Naive thymus-derived CD4-positive, alpha-beta T cell (primary cell): ENCODE results near the gene DNAJC16. TPM values are rescaled to one million over a fixed set of nuclear protein-coding genes. Genes with fewer than 3 reads are reported as not detected.

Experiments used
- ATAC-seq: fragments of 150-1000 bp; cut with Tn5 transposase; 2 replicates; pipeline ENCODE4 v1.10.0; 2021; ENCODE audit warnings: mild to moderate bottlenecking, moderate library complexity
- CTCF ChIA-PET: fragments of 350-600 bp; sonication (Branson Sonifier 250); formaldehyde crosslinking; loops from one replicate; lab custom pipeline; 2021; ENCODE audit warnings: antibody characterized with exemption; lab: Charles Lee
- POLR2A ChIA-PET: fragments of 350-600 bp; sonication (Branson Sonifier 250); formaldehyde crosslinking; loops from one replicate; lab custom pipeline; 2021; ENCODE audit warnings: antibody characterized with exemption, inconsistent platforms; lab: Charles Lee
- DNase-seq, 9 donors: peaks; one replicate each; pipeline versions ENCODE4 v3.0.0 to v3.0.0-alpha.2; 2020 to 2022; ENCODE audit warnings: mixed read lengths in 1 of 9
- H3K27ac ChIP-seq: one replicate; pipeline ENCODE4 v1.7.0; 2013; ENCODE audit warnings: mild to moderate bottlenecking, low read depth, low read length, moderate library complexity
- H3K27me3 ChIP-seq, 2 donors: one replicate each; pipeline ENCODE4 v1.7.0; 2013; ENCODE audit warnings: low read length in 2 of 2, mild to moderate bottlenecking in 2 of 2, moderate library complexity in 2 of 2; ENCODE audit not compliant: control insufficient read depth in 2 of 2, insufficient read depth in 2 of 2
- H3K36me3 ChIP-seq, 3 experiments: 1 replicate in 2 of 3; 2 replicates in 1 of 3; pipeline ENCODE4 v1.7.0; 2013; ENCODE audit warnings: low read length in 3 of 3, mild to moderate bottlenecking in 3 of 3, moderate library complexity in 1 of 3; ENCODE audit not compliant: insufficient read depth in 3 of 3, control insufficient read depth in 2 of 3
- H3K4me1 ChIP-seq, 2 donors: one replicate each; pipeline ENCODE4 v1.7.0; 2013; ENCODE audit warnings: low read length in 2 of 2, mild to moderate bottlenecking in 2 of 2, moderate library complexity in 1 of 2; ENCODE audit not compliant: control insufficient read depth in 2 of 2, insufficient read depth in 2 of 2
- H3K4me3 ChIP-seq: 2 replicates; pipeline ENCODE4 v1.7.0; 2013; ENCODE audit warnings: mild to moderate bottlenecking, low read length
- H3K9me3 ChIP-seq, 3 experiments: 1 replicate in 2 of 3; 2 replicates in 1 of 3; pipeline ENCODE4 v1.7.0; 2013; ENCODE audit warnings: low read length in 3 of 3; ENCODE audit not compliant: control insufficient read depth in 2 of 3
- H3K27ac Mint-ChIP-seq, 9 donors: one replicate each; pipeline ENCODE4 v1.8.0; 2020 to 2022; ENCODE audit warnings: mixed read lengths in 9 of 9, mild to moderate bottlenecking in 8 of 9, moderate library complexity in 5 of 9, inconsistent platforms in 2 of 9
- H3K27me3 Mint-ChIP-seq, 5 donors: one replicate each; pipeline ENCODE4 v1.8.0; 2021 to 2022; ENCODE audit warnings: mixed read lengths in 5 of 5, mild to moderate bottlenecking in 1 of 5
- H3K36me3 Mint-ChIP-seq, 5 donors: one replicate each; pipeline ENCODE4 v1.8.0; 2020 to 2022; ENCODE audit warnings: mixed read lengths in 5 of 5, mild to moderate bottlenecking in 3 of 5, inconsistent platforms in 1 of 5
- H3K4me1 Mint-ChIP-seq, 7 donors: one replicate each; pipeline ENCODE4 v1.8.0; 2020 to 2022; ENCODE audit warnings: mixed read lengths in 7 of 7, mild to moderate bottlenecking in 3 of 7, inconsistent platforms in 1 of 7
- H3K4me3 Mint-ChIP-seq, 10 donors: one replicate each; pipeline ENCODE4 v1.8.0; 2020 to 2022; ENCODE audit warnings: mild to moderate bottlenecking in 10 of 10, mixed read lengths in 10 of 10, moderate library complexity in 6 of 10, inconsistent platforms in 2 of 10
- H3K9me3 Mint-ChIP-seq, 11 donors: one replicate each; pipeline ENCODE4 v1.8.0; 2020 to 2022; ENCODE audit warnings: mixed read lengths in 11 of 11, mild to moderate bottlenecking in 4 of 11, inconsistent platforms in 1 of 11, moderate library complexity in 1 of 11
- intact Hi-C, 2 donors: fragments of 100-400 bp; cut with micrococcal nuclease; formaldehyde crosslinking; loops; one replicate each; pipeline ENCODE4 v1.15.1; 2023
- polyA plus RNA-seq, 2 donors: library from polyadenylated mRNA; unstranded; fragments of 300-500 nt; fragmentation: Illumina TruSeq; gene quantifications; one replicate each; pipeline ENCODE4 v1.2.3, GENCODE V29; 2021
- total RNA-seq, 6 experiments: library from RNA in 5 of 6; stranded (reverse) in 5 of 6; gene quantifications; 1 replicate in 5 of 6; 2 replicates in 1 of 6; pipeline ENCODE4 v1.2.3 and lab custom pipeline; 2021 to 2026

DNAJC16 gene
- total and polyA plus RNA-seq, 7 experiments from 2014 or later = 9.6 to 29.4 (median 20.4) TPM

DNA sequence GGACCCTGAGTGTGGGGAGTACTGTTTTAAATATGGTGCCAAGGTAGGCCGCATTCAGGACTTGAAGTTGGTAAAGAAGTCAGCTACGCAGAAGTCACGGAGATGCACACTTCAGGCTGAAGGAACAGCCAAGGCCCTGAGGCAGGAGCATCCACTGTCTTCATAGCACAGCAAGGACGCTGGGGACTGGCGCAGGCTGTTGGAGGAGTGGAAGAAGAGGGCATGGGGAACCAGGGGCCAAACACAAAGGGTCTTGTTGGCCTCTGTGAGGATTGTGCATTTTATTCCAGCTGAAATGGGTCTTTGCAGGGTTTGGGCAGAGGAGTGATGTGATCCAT is 16.6 kb downstream of the DNAJC16 start:
- H3K4me1 Mint-ChIP-seq = peaks cover 0 to 11% (median 4%) of the 10 kb centered on the region in 7 donors
- CTCF ChIA-PET = no interaction called here

DNA sequence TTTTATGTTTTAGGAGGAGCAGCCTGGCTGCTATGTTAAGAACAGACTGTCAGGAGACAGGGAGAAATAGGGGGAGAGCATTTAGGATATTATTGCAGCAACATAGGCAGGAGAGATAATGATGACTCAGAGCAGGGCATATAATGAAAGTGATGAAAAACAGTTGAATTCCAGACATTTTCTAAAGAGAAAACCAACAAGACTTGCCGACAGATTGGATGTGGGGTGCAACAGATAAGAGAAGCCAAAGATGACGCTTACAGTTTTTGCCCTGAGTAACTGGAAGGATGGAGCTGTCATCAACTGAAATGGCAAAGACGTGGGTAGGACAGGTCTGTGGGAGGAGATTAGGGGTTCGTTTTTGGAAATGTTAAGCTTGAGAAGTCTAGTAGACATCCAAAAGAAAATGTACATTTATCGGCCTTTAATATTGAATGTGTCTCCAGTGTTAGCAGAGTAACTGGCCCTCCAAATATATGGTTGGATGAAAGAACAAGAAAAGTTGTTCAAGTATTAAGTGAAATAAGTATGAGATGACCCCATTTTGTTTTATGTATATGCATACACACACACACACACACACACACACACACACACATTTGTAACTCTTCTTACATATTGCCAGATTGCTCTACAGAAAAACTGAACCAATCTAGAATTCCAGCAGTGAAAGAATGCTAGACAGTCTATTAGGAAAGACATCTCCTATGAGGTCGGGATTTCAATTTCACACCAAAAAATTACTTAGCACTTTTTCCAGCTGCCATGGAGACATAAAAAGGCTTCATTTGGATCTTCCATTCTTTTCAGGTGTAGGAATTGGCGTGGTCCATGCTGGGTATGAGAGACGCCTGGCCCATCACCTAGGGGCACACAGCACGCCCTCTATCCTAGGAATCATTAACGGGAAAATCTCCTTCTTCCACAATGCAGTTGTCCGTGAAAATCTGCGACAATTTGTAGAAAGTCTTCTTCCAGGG is 17.2 kb downstream of the DNAJC16 start:
- Mint-ChIP-seq H3K4me1 (peaks cover 0 to 11% (median under 1%) of the 10 kb centered on the region in 7 donors), H3K27ac (peak overlapping the region in 3 of 9 donors; percentile 3 to 42 (median 18)), H3K4me3 (no peak overlapping the region), H3K36me3 (peaks cover 8 to 41% (median 33%) of the 10 kb centered on the region in 5 donors), H3K27me3 (no peaks in the 10 kb centered on the region), H3K9me3 (no peaks in the 10 kb centered on the region)
- ATAC-seq (no peak), DNase-seq (no peak)
- no peaks in the 10 kb centered on the region for H3K9me3 ChIP-seq
- ChIA-PET CTCF (no interaction called here), POLR2A (no interaction called here)
- H3K27ac ChIP-seq = no peak overlapping the region
- intact Hi-C loops = no loop called here
- no peak overlapping the region for H3K4me3 ChIP-seq
- no peaks in the 10 kb centered on the region for H3K27me3 ChIP-seq
- H3K36me3 ChIP-seq = peaks cover 7 to 85% (median 8%) of the 10 kb centered on the region in 3 experiments
- no peaks in the 10 kb centered on the region for H3K4me1 ChIP-seq

More for the DNA sequence above, 16.6 kb downstream of the DNAJC16 start:
- Histone ChIP-seq H3K36me3 (peaks cover 7 to 83% (median 7%) of the 10 kb centered on the region in 3 experiments), H3K27me3 (no peaks in the 10 kb centered on the region), H3K4me1 (no peaks in the 10 kb centered on the region), H3K4me3 (no peak overlapping the region), H3K27ac (no peak overlapping the region), H3K9me3 (no peaks in the 10 kb centered on the region)
- H3K9me3 Mint-ChIP-seq = no peaks in the 10 kb centered on the region
- POLR2A ChIA-PET = interaction anchor here (0.5 kb wide), 1 partner anchor 112 kb away, joined by 3 read pairs; no protein-coding TSS in a partner anchor
- peaks cover 11 to 42% (median 34%) of the 10 kb centered on the region in 5 donors for H3K36me3 Mint-ChIP-seq
- no peak for ATAC-seq
- intact Hi-C loops = no loop called here
- no peaks in the 10 kb centered on the region for H3K27me3 Mint-ChIP-seq
- no peak overlapping the region for H3K4me3 Mint-ChIP-seq
- H3K27ac Mint-ChIP-seq = peak overlapping the region in 3 of 9 donors; percentile 18 to 83 (median 42)
- no peak for DNase-seq

DNA sequence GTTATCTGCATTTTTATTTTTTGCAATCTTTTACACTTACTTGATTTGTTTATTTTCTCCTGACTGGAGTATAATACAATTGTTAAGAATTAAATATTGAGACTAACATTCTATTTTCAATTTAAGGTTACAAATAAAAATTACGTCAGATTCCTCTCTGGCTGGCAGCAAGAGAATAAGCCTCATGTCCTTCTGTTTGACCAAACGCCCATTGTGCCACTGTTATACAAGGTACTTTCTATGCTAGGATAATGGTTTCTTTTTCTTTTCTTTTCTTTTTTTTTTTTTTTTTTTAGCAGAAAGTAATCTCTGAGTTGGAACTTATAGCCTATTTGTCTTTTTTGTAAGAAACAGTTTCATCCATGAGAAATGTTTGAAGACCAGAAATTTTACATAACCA is 20.0 kb downstream of the DNAJC16 start:
- no peaks in the 10 kb centered on the region for H3K9me3 ChIP-seq
- Mint-ChIP-seq H3K4me1 (peaks cover 0 to 11% (median 0%) of the 10 kb centered on the region in 7 donors), H3K9me3 (no peaks in the 10 kb centered on the region), H3K27me3 (no peaks in the 10 kb centered on the region), H3K36me3 (peaks cover 3 to 41% (median 34%) of the 10 kb centered on the region in 5 donors), H3K4me3 (no peak overlapping the region), H3K27ac (no peak overlapping the region)
- no peak overlapping the region for H3K27ac ChIP-seq
- H3K4me1 ChIP-seq = no peaks in the 10 kb centered on the region
- no peak overlapping the region for H3K4me3 ChIP-seq
- POLR2A ChIA-PET = no interaction called here
- peaks cover 8 to 78% (median 14%) of the 10 kb centered on the region in 3 experiments for H3K36me3 ChIP-seq
- H3K27me3 ChIP-seq = no peaks in the 10 kb centered on the region
- ATAC-seq (no peak), DNase-seq (no peak)
- intact Hi-C loops = no loop called here
- CTCF ChIA-PET = no interaction called here

DNA sequence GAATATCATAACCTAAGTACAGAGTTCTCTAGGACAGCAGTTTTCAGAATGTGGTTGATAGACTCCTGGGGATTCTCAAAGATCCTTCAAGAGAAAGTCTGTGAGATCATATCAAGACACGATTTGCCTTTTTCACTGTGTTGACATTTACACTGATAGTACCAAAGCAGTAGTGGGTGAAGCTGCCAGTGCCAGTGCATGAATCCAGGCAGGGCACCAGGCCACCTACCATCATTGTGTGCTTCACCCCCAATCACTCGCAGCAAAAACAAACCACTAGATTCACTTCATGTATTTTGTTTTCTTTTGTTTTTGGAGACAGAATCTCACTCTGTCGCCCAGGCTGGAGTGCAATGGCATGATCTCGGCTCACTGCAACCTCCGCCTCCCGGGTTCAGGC is 23.9 kb downstream of the DNAJC16 start:
- H3K4me3 ChIP-seq = no peak overlapping the region
- Mint-ChIP-seq H3K4me1 (peaks cover 0 to 4% (median 0%) of the 10 kb centered on the region in 7 donors), H3K27me3 (no peaks in the 10 kb centered on the region), H3K36me3 (peaks cover 3 to 27% (median 18%) of the 10 kb centered on the region in 5 donors), H3K9me3 (no peaks in the 10 kb centered on the region), H3K27ac (peak overlapping the region in 5 of 9 donors; percentile 4 to 68 (median 7)), H3K4me3 (no peak overlapping the region)
- no peak overlapping the region for H3K27ac ChIP-seq
- intact Hi-C loops = no loop called here
- no peaks in the 10 kb centered on the region for H3K27me3 ChIP-seq
- POLR2A ChIA-PET = no interaction called here
- no peaks in the 10 kb centered on the region for H3K9me3 ChIP-seq
- H3K36me3 ChIP-seq = peaks cover 8 to 39% (median 14%) of the 10 kb centered on the region in 3 experiments
- CTCF ChIA-PET = no interaction called here
- DNase-seq (no peak), ATAC-seq (no peak)
- no peaks in the 10 kb centered on the region for H3K4me1 ChIP-seq

DNA sequence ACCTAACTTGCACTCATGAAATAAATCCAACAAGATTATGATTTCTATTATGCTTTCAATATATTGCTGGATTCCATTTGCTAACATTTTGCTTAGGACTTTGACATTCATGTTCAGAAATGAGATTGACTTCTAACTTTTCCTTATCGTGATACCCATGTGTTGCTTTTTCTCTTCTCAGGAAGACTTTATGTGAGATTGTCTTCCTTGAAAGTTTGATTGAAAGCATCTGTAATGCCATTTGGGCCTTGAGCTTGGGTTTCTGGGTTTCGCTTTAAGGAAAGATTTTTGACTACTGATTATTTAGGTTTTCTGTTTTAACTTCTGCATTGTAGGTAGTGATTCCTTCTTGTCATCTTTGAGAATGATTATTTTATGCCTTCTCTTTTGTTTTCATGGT is 30.4 kb downstream of the DNAJC16 start:
- Histone ChIP-seq H3K27me3 (no peaks in the 10 kb centered on the region), H3K4me3 (no peak overlapping the region), H3K4me1 (no peaks in the 10 kb centered on the region), H3K36me3 (peaks cover 0 to 21% (median 8%) of the 10 kb centered on the region in 3 experiments), H3K9me3 (no peaks in the 10 kb centered on the region), H3K27ac (no peak overlapping the region)
- H3K4me1 Mint-ChIP-seq = peaks cover 0 to 5% (median 0%) of the 10 kb centered on the region in 7 donors
- H3K9me3 Mint-ChIP-seq = peaks cover 0 to 1% (median 0%) of the 10 kb centered on the region in 11 donors
- ChIA-PET CTCF (no interaction called here), POLR2A (interaction anchor here (0.8 kb wide), 1 partner anchor 31 kb away, joined by 3 read pairs; no protein-coding TSS in a partner anchor)
- peaks cover 4 to 9% (median 7%) of the 10 kb centered on the region in 5 donors for H3K36me3 Mint-ChIP-seq
- DNase-seq = no peak
- no peaks in the 10 kb centered on the region for H3K27me3 Mint-ChIP-seq
- peak overlapping the region in 3 of 9 donors; percentile 14 to 47 (median 22) for H3K27ac Mint-ChIP-seq
- intact Hi-C loops = no loop called here
- ATAC-seq = no peak
- no peak overlapping the region for H3K4me3 Mint-ChIP-seq

DNA sequence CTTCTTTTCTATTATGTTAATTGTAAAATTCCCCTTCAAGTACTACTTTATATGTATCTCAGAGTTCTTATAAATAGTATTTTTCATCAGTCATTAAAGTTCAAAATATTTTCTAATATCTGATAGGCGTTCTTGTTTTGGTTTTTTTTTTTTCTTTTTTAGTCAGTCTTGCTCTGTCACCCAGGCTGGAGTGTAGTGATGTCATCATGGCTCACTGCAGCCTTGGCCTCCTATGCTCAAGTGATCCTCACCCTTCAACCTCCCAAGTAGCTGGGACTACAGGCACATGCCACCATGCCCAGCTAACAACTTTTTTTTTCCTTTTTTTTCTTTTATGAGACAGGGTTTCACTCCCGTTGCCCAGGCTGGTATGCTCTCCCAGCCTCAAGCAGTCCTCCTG is 30.9 kb downstream of the DNAJC16 start:
- POLR2A ChIA-PET = interaction anchor here (0.8 kb wide), 1 partner anchor 31 kb away, joined by 3 read pairs; no protein-coding TSS in a partner anchor
- peak overlapping the region in 2 of 9 donors; percentile 14 to 47 for H3K27ac Mint-ChIP-seq
- peaks cover 4 to 27% (median 10%) of the 10 kb centered on the region in 3 experiments for H3K36me3 ChIP-seq
- no peak overlapping the region for H3K4me3 Mint-ChIP-seq
- H3K27me3 ChIP-seq = no peaks in the 10 kb centered on the region
- H3K4me3 ChIP-seq = no peak overlapping the region
- ATAC-seq (no peak), DNase-seq (no peak)
- no peaks in the 10 kb centered on the region for H3K9me3 ChIP-seq
- H3K4me1 Mint-ChIP-seq = peaks cover 0 to 6% (median 0%) of the 10 kb centered on the region in 7 donors
- CTCF ChIA-PET = no interaction called here
- H3K4me1 ChIP-seq = no peaks in the 10 kb centered on the region
- H3K36me3 Mint-ChIP-seq = peaks cover 4 to 15% (median 7%) of the 10 kb centered on the region in 5 donors
- no peak overlapping the region for H3K27ac ChIP-seq
- H3K9me3 Mint-ChIP-seq = peaks cover 0 to 1% (median 0%) of the 10 kb centered on the region in 11 donors
- no peaks in the 10 kb centered on the region for H3K27me3 Mint-ChIP-seq
- intact Hi-C loops = no loop called here
